Measurements from ENCODE around the gene GNPDA2.

Gene GNPDA2

DNA sequence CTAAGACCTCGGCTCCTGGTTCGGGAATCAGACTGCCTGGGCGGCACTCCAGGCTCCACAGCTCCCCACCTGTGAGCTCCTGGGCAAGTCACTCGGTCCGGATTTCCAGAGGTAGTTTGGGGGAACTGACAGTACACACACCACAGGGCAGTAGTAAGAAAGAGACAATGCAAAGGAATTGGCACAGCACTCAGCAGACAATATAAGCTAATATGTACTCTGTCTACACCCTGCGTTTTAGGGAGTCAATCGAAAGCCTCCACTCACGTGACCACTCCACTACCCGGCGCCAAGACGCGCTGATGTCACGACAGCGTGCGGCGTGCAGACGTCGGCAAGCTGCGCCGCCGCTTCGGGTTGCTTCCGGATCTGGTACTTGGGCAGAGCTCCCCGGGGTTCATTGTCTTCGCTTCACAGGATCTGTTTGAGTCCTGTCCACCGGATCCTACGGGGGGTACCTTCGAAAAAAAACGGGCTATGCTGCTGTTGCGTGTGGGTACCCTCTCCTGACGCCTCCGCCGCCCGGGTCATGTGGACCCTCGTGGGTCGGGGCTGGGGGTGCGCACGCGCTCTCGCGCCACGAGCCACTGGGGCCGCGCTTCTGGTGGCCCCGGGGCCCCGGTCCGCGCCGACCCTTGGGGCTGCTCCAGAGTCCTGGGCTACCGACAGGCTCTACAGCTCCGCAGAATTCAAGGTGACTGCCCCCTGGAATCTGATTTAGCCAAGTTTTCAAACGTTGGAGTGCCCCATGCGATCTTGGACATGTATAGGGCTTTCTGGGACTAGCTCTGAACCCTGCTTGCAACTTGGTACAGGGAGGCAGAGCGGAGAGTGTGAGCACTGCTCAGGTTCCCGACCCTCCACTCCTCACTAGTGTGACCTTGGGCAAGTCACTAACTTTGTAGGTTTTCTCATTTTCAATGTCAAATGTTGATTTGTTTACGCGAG lies 48.0 kb downstream of the GNPDA2 start, which contains the start of gene GUF1:
TSS of gene GUF1 (plus strand) at position 327 of the 948 bp plus-strand sequence. CDS start at position 530, 203 bp downstream.
- peak; percentile 80 for DNase-seq (ENCODE audit: low read depth)

DNA sequence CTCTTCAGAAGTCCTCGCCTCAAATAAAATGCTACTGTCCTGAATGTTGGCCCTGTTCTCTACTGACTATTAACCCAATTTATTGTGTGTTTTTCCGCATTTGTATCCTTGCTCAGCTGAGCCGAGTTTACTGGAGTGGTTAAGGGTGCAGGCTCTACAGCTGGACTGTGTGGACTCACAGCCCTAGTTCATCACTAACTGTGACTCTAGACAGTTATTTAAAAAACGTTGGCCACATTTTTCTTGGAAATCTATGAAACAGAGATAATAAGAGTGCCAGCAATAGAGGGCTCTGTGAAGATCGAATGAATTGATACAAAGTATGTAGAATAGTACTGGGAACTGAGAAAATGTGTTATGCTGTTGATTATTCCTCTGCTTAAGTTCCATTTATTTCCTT lies 51.0 kb downstream of the GNPDA2 start:
- DNase-seq (ENCODE audit: low read depth) = no peak

GRCh38 chr4:44674471-44674870 lies 51.9 kb downstream of the GNPDA2 start:
- DNase-seq (ENCODE audit: low read depth) = no peak

GRCh38 chr4:44671636-44672035 lies 54.7 kb downstream of the GNPDA2 start:
- DNase-seq (ENCODE audit: low read depth) = no peak

DNA sequence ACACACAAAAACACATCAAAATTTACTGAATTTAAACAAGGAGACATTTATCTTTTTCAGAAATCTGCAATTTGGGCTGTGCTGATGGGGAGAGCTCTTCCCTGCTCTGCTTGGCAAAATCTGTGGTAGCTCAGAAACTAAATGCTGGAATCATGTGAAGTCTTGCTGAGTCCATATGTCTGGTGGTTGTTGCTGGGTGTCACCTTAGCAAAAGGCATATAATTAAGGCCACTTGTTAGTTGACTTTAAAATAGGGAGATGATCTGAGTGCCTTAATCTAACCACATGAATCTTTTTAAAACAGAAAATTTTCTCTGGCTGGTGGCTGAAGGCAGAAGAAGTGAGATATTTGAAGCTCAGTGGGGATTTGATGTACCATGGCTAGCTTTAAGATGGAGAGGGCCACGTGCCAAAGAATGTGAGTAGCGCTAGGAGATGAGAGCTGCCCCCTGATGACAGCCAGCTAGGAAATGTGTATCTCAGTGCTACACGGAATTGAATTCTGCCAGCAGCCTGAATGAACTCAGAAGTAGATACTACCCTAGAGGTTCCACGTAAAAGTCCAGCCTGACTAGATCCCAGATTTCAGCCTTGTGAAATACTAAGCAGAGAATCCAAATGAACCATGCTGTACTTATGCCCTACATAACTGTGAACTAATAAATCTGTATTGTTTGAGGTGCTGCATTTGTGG lies 55.7 kb downstream of the GNPDA2 start:
- no peak for DNase-seq (ENCODE audit: low read depth)

GRCh38 chr4:44668526-44668925 lies 57.8 kb downstream of the GNPDA2 start:
- no peak for DNase-seq (ENCODE audit: low read depth)

DNA sequence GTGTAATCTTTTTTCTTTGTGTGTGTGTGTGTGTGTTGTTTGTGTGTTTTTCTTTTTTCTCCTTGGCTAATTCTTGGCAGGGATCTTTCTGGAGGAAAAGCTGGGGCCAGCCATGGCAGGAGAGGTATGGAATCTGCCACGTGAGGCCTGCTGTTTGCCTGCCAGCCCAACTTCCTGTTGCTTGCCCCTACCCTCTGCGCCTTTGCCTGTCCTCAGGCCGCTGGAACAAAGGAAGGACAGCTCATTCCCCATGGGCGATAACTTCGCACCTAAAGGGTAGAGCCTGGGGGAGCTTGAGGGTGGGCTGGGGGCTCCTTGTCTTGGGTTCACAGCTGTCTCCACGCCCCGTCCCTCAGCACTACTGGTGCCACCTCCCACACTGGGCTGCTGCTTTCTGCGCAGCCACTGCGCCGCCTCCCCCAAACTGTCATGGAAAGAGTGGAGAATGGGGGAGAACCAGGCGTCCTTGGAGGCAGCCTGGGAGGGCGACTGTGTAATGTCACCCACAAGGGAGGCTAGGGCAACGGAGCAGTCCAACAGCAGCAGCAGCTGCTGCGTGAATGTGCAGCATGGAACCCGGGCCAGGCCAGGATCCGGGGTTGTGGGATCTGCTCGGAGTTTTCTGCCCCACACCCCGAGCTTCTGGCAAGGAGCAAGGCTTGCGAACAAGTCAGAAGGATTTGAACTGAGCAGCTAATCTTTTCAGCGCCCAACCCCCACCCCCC lies 62.7 kb downstream of the GNPDA2 start:
- DNase-seq (ENCODE audit: low read depth) = no peak

- no peak for DNase-seq (ENCODE audit: low read depth)
These were observed 63.7 kb downstream of the GNPDA2 start for GRCh38 chr4:44662623-44663005.

- no peak for DNase-seq (ENCODE audit: low read depth)
These were observed 64.3 kb downstream of the GNPDA2 start for GRCh38 chr4:44661940-44662622.

DNA sequence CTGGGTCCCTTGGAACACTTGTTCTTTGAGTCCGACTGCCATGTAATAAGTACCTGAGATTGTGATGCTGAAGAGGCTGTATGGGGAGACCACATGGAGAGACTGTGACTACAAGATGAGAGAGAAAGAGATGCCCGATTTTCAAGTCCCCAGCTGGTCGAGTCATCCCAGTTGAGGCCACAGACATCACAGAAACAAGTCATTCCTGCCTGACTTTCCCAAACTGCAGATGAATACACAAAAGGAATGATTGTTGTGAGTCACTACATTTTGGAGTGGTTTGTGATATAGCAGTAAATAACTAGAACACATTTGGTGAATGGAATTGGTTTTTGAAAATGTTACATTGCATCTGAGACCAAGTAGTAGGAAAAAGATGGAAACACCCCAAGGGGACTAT lies 66.0 kb downstream of the GNPDA2 start:
- DNase-seq (ENCODE audit: low read depth) = no peak

GRCh38 chr4:44652002-44652401 lies 74.4 kb downstream of the GNPDA2 start:
- DNase-seq (ENCODE audit: low read depth) = no peak
